Left ventricle myocardium inferior (tissue), 1 donor: Measurements from ENCODE around the gene FAM149A. TPM values are rescaled to one million over a fixed set of nuclear protein-coding genes. Genes with fewer than 3 reads are reported as not detected.

ENCODE experiments used
- DNase-seq: peaks from one replicate; pipeline ENCODE4 v3.0.0-alpha.2; 2020
- H3K27ac ChIP-seq: fragments of 200-600 bp; replicated peaks from 2 replicates; pipeline ENCODE4 v1.8.0; 2021
- H3K27me3 ChIP-seq: fragments of 200-600 bp; 2 replicates; pipeline ENCODE4 v1.8.0; 2021; ENCODE audit warnings: low read depth
- H3K36me3 ChIP-seq: fragments of 200-600 bp; 2 replicates; pipeline ENCODE4 v1.8.0; 2021
- H3K4me1 ChIP-seq: fragments of 200-600 bp; 2 replicates; pipeline ENCODE4 v1.8.0; 2021
- H3K4me3 ChIP-seq: fragments of 200-600 bp; 2 replicates; pipeline ENCODE4 v1.8.0; 2021; ENCODE audit warnings: mild to moderate bottlenecking, moderate library complexity
- H3K9me3 ChIP-seq: fragments of 200-600 bp; replicated peaks from 2 replicates; pipeline ENCODE4 v1.8.0; 2021
- intact Hi-C: fragments of 100-400 bp; cut with micrococcal nuclease; formaldehyde crosslinking; loops from one replicate; pipeline ENCODE4 v1.11.0; 2022
- total RNA-seq: library from RNA; stranded (reverse); fragmentation: NEBNext Ultra II Directional; extraction: Animal tissue kit (Norgen Biotek cat#: 25700); gene quantifications from one replicate; pipeline ENCODE4 v1.2.1, GENCODE V29; 2021
- TF ChIP-seq, protein P1 (sequence below): fragments of 200-600 bp; IDR thresholded peaks from 2 replicates; pipeline ENCODE4 v1.8.0; 2021; ENCODE audit warnings: antibody characterized with exemption, mild to moderate bottlenecking, borderline replicate concordance
- donor health status: DM: no; HTN: yes; CAD: no; lungs with severe emphysema.

The FAM149A gene
- total RNA-seq, 1 donor from 2014 or later = 12.2 TPM

DNA sequence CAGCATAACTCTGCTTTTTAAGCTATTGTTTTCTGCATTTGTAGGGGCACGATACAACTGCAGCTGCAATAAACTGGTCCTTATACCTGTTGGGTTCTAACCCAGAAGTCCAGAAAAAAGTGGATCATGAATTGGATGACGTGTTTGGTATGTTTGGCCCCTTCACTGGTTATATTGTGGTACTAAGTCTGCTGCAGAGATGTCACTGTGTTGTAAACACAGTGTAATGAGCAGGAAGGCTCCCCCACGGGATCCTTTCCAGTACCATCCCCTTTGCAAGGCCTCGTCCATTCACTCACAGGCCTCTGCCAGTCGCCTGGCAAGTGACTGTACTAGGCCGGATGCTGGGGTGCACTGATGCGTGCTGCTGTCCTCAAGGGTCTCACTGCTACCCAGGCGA is 100.7 kb downstream of the FAM149A start:
- Histone ChIP-seq H3K27ac (no peak overlapping the region), H3K4me3 (no peak overlapping the region)

DNA sequence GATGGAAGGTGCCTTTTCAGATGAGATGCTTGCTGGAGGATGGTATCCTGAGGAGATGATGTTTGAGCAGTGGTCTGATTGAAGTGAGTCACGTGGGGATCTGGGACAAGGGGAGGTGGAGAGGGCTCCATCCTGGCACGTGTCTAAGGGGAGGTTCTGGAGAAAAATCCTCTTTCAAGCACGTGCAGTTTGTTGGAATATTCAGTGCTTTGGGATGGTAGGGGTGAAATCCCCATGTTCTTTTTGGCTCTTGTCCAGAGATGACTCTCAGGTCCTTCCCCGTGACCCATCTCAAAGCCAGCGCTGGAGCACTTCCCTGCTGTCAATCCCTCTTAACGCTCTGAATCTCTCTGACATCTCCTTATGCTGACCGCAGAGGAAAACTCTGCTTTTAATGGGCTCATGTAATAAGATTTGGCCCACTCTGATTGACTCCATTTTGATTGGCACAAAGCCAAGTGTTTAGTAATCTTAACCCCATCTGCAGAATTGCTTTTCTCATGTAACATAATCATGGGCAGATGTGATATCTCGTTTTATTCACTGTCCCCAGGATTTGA is 112.0 kb downstream of the FAM149A start:
- intact Hi-C loops = no loop called here

More for the DNA sequence above, 100.7 kb downstream of the FAM149A start:
- no peak for DNase-seq
- intact Hi-C loops = no loop called here
- Histone ChIP-seq H3K36me3 (peaks cover 21% of the 10 kb centered on the region), H3K27me3 (no peaks in the 10 kb centered on the region), H3K9me3 (no peaks in the 10 kb centered on the region), H3K4me1 (peaks cover 18% of the 10 kb centered on the region)
- TF ChIP-seq, protein P1, sequence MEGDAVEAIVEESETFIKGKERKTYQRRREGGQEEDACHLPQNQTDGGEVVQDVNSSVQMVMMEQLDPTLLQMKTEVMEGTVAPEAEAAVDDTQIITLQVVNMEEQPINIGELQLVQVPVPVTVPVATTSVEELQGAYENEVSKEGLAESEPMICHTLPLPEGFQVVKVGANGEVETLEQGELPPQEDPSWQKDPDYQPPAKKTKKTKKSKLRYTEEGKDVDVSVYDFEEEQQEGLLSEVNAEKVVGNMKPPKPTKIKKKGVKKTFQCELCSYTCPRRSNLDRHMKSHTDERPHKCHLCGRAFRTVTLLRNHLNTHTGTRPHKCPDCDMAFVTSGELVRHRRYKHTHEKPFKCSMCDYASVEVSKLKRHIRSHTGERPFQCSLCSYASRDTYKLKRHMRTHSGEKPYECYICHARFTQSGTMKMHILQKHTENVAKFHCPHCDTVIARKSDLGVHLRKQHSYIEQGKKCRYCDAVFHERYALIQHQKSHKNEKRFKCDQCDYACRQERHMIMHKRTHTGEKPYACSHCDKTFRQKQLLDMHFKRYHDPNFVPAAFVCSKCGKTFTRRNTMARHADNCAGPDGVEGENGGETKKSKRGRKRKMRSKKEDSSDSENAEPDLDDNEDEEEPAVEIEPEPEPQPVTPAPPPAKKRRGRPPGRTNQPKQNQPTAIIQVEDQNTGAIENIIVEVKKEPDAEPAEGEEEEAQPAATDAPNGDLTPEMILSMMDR = no peak

DNA sequence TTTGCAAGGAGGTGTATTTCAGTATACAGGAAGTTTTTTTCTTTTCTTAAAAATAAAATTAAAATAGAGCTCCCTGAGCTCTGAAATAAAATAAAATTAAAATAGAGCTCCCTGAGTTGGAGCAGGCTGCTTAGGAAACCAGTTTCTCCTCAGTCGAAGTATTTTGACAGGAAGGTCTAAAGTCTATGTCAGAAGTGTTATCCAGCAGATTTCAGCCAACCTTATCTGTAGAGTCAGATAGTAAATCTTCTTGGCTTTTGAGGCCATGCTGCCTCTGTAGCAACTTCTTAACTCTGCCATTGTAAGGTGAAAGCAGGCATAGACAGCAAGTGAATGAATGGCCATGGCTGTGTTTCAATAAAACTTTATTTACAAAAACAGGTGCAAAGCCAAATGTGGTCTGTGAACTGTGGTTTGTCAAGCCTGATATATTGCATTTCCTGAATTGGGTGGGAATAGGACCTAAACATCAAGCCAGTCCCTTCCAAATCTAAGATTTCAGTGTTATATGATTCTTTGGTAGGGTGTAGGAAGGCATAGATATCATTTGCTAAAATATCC is 113.3 kb downstream of the FAM149A start:
- no peak for DNase-seq
- Histone ChIP-seq H3K4me3 (no peak overlapping the region), H3K36me3 (no peaks in the 10 kb centered on the region), H3K9me3 (no peaks in the 10 kb centered on the region), H3K27ac (no peak overlapping the region), H3K27me3 (no peaks in the 10 kb centered on the region), H3K4me1 (no peaks in the 10 kb centered on the region)
- intact Hi-C loops = no loop called here
- TF ChIP-seq, protein P1 = no peak

More for the DNA sequence above, 112.0 kb downstream of the FAM149A start:
- H3K27ac ChIP-seq = no peak overlapping the region
- TF ChIP-seq, protein P1 = no peak
- no peak overlapping the region for H3K4me3 ChIP-seq
- H3K27me3 ChIP-seq = no peaks in the 10 kb centered on the region
- no peak for DNase-seq
- H3K36me3 ChIP-seq = no peaks in the 10 kb centered on the region
- H3K9me3 ChIP-seq = no peaks in the 10 kb centered on the region
- no peaks in the 10 kb centered on the region for H3K4me1 ChIP-seq

DNA sequence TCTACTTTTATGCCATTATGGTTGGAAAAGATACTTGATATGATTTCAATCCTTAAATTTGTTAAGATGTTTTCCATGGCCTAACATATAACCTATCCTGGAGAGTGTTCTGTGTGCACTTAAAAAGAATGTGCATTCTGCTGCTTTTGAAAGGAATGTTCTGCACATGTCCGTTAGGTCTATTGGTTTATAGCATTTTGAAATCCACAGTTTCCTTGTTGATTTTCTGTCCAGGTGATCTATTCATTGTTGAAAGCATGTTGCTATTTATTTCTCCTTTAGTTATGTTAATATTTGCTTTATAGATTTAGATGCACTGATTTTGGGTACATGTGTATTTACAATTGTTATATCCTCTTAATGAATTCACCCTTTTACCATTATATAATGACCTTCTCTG is 117.1 kb downstream of the FAM149A start:
- no peaks in the 10 kb centered on the region for H3K4me1 ChIP-seq
- no peaks in the 10 kb centered on the region for H3K27me3 ChIP-seq
- intact Hi-C loops = no loop called here
- no peak overlapping the region for H3K27ac ChIP-seq
- no peaks in the 10 kb centered on the region for H3K36me3 ChIP-seq
- DNase-seq = no peak
- TF ChIP-seq, protein P1 = no peak
- no peak overlapping the region for H3K4me3 ChIP-seq
- peaks cover 20% of the 10 kb centered on the region for H3K9me3 ChIP-seq

Other genes with a start within 250 kb of the FAM149A start
- 4.9 TPM for gene TLR3, start 35.5 kb upstream of the FAM149A start, total RNA-seq
- 24.9 TPM for gene CYP4V2, start 86.9 kb downstream of the FAM149A start, total RNA-seq
- 0.74 TPM for gene KLKB1, start 122.8 kb downstream of the FAM149A start, total RNA-seq
- gene F11, start 161.5 kb downstream of the FAM149A start, total RNA-seq = 0.30 TPM